A549 treated with Hydrocortisone at 1 μM for 4 hours (cell line): Measurements from ENCODE around the gene UBE2V1. TPM values are rescaled to one million over a fixed set of nuclear protein-coding genes. Genes with fewer than 3 reads are reported as not detected.

Source experiments
- total RNA-seq: library from RNA; stranded (reverse); fragments of 200-300 nt; extraction: Qiagen RNA extraction; gene quantifications from 5 replicates; pipeline ENCODE4 v1.2.3, GENCODE V29; 2022

The UBE2V1 gene
- 102 to 135 TPM (median 107 TPM) in 5 replicates for total RNA-seq

GRCh38 chr20:50112512-50113419, at the start of gene UBE2V1:
Gene UBE2V1 (minus strand): TSS chr20:50113150. CDS start chr20:50113128, 22 bp downstream.

GRCh38 chr20:50153500-50154377, 40.8 kb upstream of the UBE2V1 start, which contains the start of gene PEDS1:
Gene PEDS1 (minus strand): TSS chr20:50153723. CDS start chr20:50153637, 86 bp downstream.

Other genes with a start within 250 kb of the UBE2V1 start
- gene SPATA2, start 197.6 kb downstream of the UBE2V1 start, total RNA-seq: 7.2 to 8.1 TPM (median 7.6 TPM) in 5 replicates
- gene RNF114, start 176.8 kb downstream of the UBE2V1 start, total RNA-seq: 58.1 to 62.1 TPM (median 59.1 TPM) in 5 replicates
- gene SNAI1, start 130.2 kb downstream of the UBE2V1 start, total RNA-seq: 8.0 to 13.1 TPM (median 11.1 TPM) in 5 replicates
- gene PEDS1, start 40.6 kb upstream of the UBE2V1 start, total RNA-seq: 47.3 to 56.7 TPM (median 54.5 TPM) in 5 replicates
- 145 to 325 TPM (median 294 TPM) in 5 replicates for gene CEBPB, start 77.7 kb upstream of the UBE2V1 start, total RNA-seq